A549 (cell line): Measurements from ENCODE around the gene APOBEC3A. TPM values are rescaled to one million over a fixed set of nuclear protein-coding genes. Genes with fewer than 3 reads are reported as not detected.
A peak's percentile ranks its signal among the peaks of the same experiment; 100 is the strongest.

Source experiments
- ATAC-seq, 2 experiments: fragments of 200-7000 bp in 1 of 2; fragments of >200 bp in 1 of 2; cut with Nextera tagmentation in 1 of 2; cut with Tn5 transposase in 1 of 2; 3 replicates each; pipeline versions ENCODE4 v1.8.0 to v1.9.1; 2018 to 2020; ENCODE audit warnings: mild to moderate bottlenecking in 1 of 2, moderate library complexity in 1 of 2
- CTCF ChIA-PET: fragments of 300-600 bp; sonication (Branson Sonifier 250); formaldehyde crosslinking; extraction: SDS; loops from one replicate; lab custom pipeline; 2021; ENCODE audit warnings: antibody characterized with exemption, inconsistent platforms; lab: Yijun Ruan, JAX
- POLR2A ChIA-PET: fragments of 350-600 bp; formaldehyde crosslinking; extraction: SDS; loops from one replicate; lab custom pipeline; 2021; ENCODE audit warnings: antibody characterized with exemption, inconsistent platforms; lab: Yijun Ruan, JAX
- DNase-seq, 2 experiments: peaks; one replicate each; pipeline versions ENCODE4 v3.0.0 to v3.0.0-alpha.2; 2011 to 2016; ENCODE audit warnings: low read depth in 1 of 2, low spot score in 1 of 2
- FAIRE-seq: peaks from 2 replicates; lab custom pipeline; 2011; peaks lifted over from hg19 to GRCh38; lab: Jason Lieb, UNC
- H3K27ac ChIP-seq, 2 experiments: fragments of >200 bp; sonication (Bioruptor Twin); formaldehyde crosslinking; 3 replicates each; pipeline ENCODE4 v1.5.1; 2016 to 2017
- H3K4me1 ChIP-seq: fragments of >200 bp; sonication (Bioruptor Twin); formaldehyde crosslinking; 3 replicates; pipeline ENCODE4 v1.6.1; 2016
- H3K4me2 ChIP-seq: fragments of >200 bp; sonication (Bioruptor Twin); formaldehyde crosslinking; 3 replicates; pipeline ENCODE4 v1.6.1; 2016
- H3K4me3 ChIP-seq: fragments of >200 bp; sonication (Bioruptor Twin); formaldehyde crosslinking; 3 replicates; pipeline ENCODE4 v1.5.1; 2016
- H3K9me3 ChIP-seq: fragments of >200 bp; sonication (Bioruptor Twin); formaldehyde crosslinking; 3 replicates; pipeline ENCODE4 v1.6.1; 2016
- BCL3 ChIP-seq: fragments of >200 bp; sonication (Bioruptor Twin); formaldehyde crosslinking; IDR thresholded peaks from 3 replicates; pipeline ENCODE4 v1.6.1; 2016
- CBX2 ChIP-seq: fragments of 200-600 bp; sonication (generic); IDR thresholded peaks from 2 replicates; pipeline ENCODE4 v1.6.1; 2016; ENCODE audit warnings: low read depth, mild to moderate bottlenecking, borderline replicate concordance
- CBX8 ChIP-seq: fragments of 200-600 bp; sonication (generic); IDR thresholded peaks from 2 replicates; pipeline ENCODE4 v1.6.1; 2016
- CEBPB ChIP-seq, 2 experiments: fragments of >200 bp in 1 of 2; sonication (Bioruptor Twin) in 1 of 2; formaldehyde crosslinking in 1 of 2; IDR thresholded peaks; 2 replicates each; pipeline ENCODE4 v1.6.1; 2012 to 2016
- CTCF ChIP-seq: fragments of >200 bp; sonication (Bioruptor Twin); formaldehyde crosslinking; IDR thresholded peaks from 3 replicates; pipeline ENCODE4 v1.5.1; 2016
- HEYL ChIP-seq: fragments of 250-450 bp; sonication (Bioruptor Pico); IDR thresholded peaks from 2 replicates; pipeline ENCODE4 v1.8.0; 2021; ENCODE audit warnings: mild to moderate bottlenecking, moderate library complexity
- HOXA7 ChIP-seq: fragments of 250-450 bp; sonication (Bioruptor Pico); IDR thresholded peaks from 2 replicates; pipeline ENCODE4 v1.5.0; 2020; ENCODE audit warnings: mild to moderate bottlenecking, moderate library complexity
- HOXB5 ChIP-seq: fragments of 250-450 bp; sonication (Bioruptor Pico); IDR thresholded peaks from 2 replicates; pipeline ENCODE4 v1.5.0; 2020; ENCODE audit warnings: mild to moderate bottlenecking, moderate library complexity
- KDM5A ChIP-seq: fragments of 200-600 bp; sonication (generic); IDR thresholded peaks from 2 replicates; pipeline ENCODE4 v1.6.1; 2016; ENCODE audit warnings: antibody characterized with exemption, mild to moderate bottlenecking
- MAFK ChIP-seq: fragments of 450-650 bp; IDR thresholded peaks from 2 replicates; pipeline ENCODE4 v1.6.1; 2014; ENCODE audit not compliant: partially characterized antibody
- MYC ChIP-seq: IDR thresholded peaks from 2 replicates; pipeline ENCODE4 v1.6.1; 2012; ENCODE audit warnings: mild to moderate bottlenecking, inconsistent platforms, low read length, improper control_type of control experiment, borderline replicate concordance
- NPAS2 ChIP-seq: fragments of 250-450 bp; sonication (Bioruptor Pico); IDR thresholded peaks from 2 replicates; pipeline ENCODE4 v1.8.0; 2022; ENCODE audit warnings: mild to moderate bottlenecking, moderate library complexity, borderline replicate concordance
- POLR2A ChIP-seq: IDR thresholded peaks from 2 replicates; pipeline ENCODE4 v1.6.1; 2012; ENCODE audit warnings: mild to moderate bottlenecking, low read length
- RAD21 ChIP-seq, 2 experiments: fragments of >200 bp in 1 of 2; sonication (Bioruptor Twin) in 1 of 2; formaldehyde crosslinking in 1 of 2; IDR thresholded peaks in 1 of 2; conservative IDR thresholded peaks in 1 of 2; 2 replicates in 1 of 2; 3 replicates in 1 of 2; pipeline ENCODE4 v1.6.1; 2012 to 2018; ENCODE audit warnings: inconsistent platforms in 1 of 2
- RARB ChIP-seq: fragments of 250-450 bp; sonication (Bioruptor Pico); IDR thresholded peaks from 2 replicates; pipeline ENCODE4 v1.8.0; 2021; ENCODE audit warnings: mild to moderate bottlenecking, moderate library complexity
- RNF2 ChIP-seq: fragments of 200-600 bp; sonication (generic); IDR thresholded peaks from 2 replicates; pipeline ENCODE4 v1.6.1; 2016; ENCODE audit warnings: low read depth, mild to moderate bottlenecking, antibody characterized with exemption, moderate library complexity, borderline replicate concordance
- SMC3 ChIP-seq: fragments of >200 bp; sonication (Bioruptor Twin); formaldehyde crosslinking; IDR thresholded peaks from 3 replicates; pipeline ENCODE4 v1.6.1; 2018; ENCODE audit warnings: inconsistent platforms
- USF2 ChIP-seq: fragments of 450-650 bp; IDR thresholded peaks from 2 replicates; pipeline ENCODE4 v1.6.1; 2014; ENCODE audit warnings: antibody characterized with exemption
- ZC3H11A ChIP-seq: fragments of 450-650 bp; IDR thresholded peaks from 2 replicates; pipeline ENCODE4 v1.6.1; 2014; ENCODE audit warnings: antibody characterized with exemption, mild to moderate bottlenecking
- WGBS: methylation state at CpG from one replicate; pipeline ENCODE4 v1.1.6; 2017; ENCODE audit errors: missing lambda C conversion rate; 5-methylcytosine and 5-hydroxymethylcytosine counted together
- polyA plus RNA-seq, 4 experiments: library from polyadenylated mRNA; depleted of rRNA in 3 of 4; stranded (reverse); fragments of >200 nt; fragmentation: RNase III in 1 of 4; extraction: RNeasy Plus Mini Kit Qiagen cat#74134 plus additional on column Dnase treatment in 1 of 4; gene quantifications; 2 replicates in 3 of 4; 3 replicates in 1 of 4; pipeline ENCODE4 v1.2.3, GENCODE V29; 2011 to 2017

The APOBEC3A gene
- polyA plus RNA-seq, 2 of the 4 experiments (the other 2 are of a cell fraction) = not detected

- no peak overlapping the region for H3K4me3 ChIP-seq
Measured at GRCh38 chr22:38996105-38996504, 38.7 kb downstream of the APOBEC3A start.

GRCh38 chr22:38997518-38997917 is 40.1 kb downstream of the APOBEC3A start:
- H3K4me3 ChIP-seq = no peak overlapping the region
- no peak for TF ChIP-seq USF2
- no peak for TF ChIP-seq MYC
- no peak for TF ChIP-seq ZC3H11A
- no peak for TF ChIP-seq CTCF
- TF ChIP-seq RARB = no peak
- no peak for TF ChIP-seq CBX8
- no peak for TF ChIP-seq BCL3
- TF ChIP-seq CBX2 = no peak
- 37% methylated on average over 3 of the region's 3 CpGs for WGBS
- no peak overlapping the region for H3K27ac ChIP-seq
- FAIRE-seq = no peak
- H3K4me2 ChIP-seq = no peak overlapping the region
- H3K4me1 ChIP-seq = no peaks in the 10 kb centered on the region
- no peak for DNase-seq
- POLR2A ChIA-PET = no interaction called here
- H3K9me3 ChIP-seq = no peaks in the 10 kb centered on the region
- CTCF ChIA-PET = interaction anchor here (2.1 kb wide), 1 partner anchor 128 kb away, joined by 10 read pairs; no protein-coding TSS in a partner anchor
- ATAC-seq = no peak

More at GRCh38 chr22:38996105-38996504, 38.7 kb downstream of the APOBEC3A start:
- FAIRE-seq = no peak
- POLR2A ChIA-PET = no interaction called here
- no peak for DNase-seq
- ATAC-seq = no peak
- H3K9me3 ChIP-seq = no peaks in the 10 kb centered on the region
- no peak for TF ChIP-seq RNF2
- TF ChIP-seq HOXA7 (CRISPR knock-in tag) = no peak
- TF ChIP-seq KDM5A = no peak
- no peak for TF ChIP-seq USF2
- no peak for TF ChIP-seq CBX2
- no peak for TF ChIP-seq NPAS2 (CRISPR knock-in tag)
- no peak for TF ChIP-seq MYC
- no peak for TF ChIP-seq MAFK
- TF ChIP-seq HEYL (CRISPR knock-in tag) = no peak
- TF ChIP-seq POLR2A = no peak
- no peak overlapping the region for H3K4me2 ChIP-seq
- H3K27ac ChIP-seq = no peak overlapping the region
- no peaks in the 10 kb centered on the region for H3K4me1 ChIP-seq
- CTCF ChIA-PET = interaction anchor here (2.1 kb wide), 1 partner anchor 126 kb away, joined by 10 read pairs; no protein-coding TSS in a partner anchor
- WGBS = 64% methylated on average over 6 of the region's 6 CpGs

- TF ChIP-seq CEBPB (IDR thresholded peaks at IDR 0.05) (peak in 1 of 2 experiments; percentile 59; a peak in 1 of 4 replicates), HOXB5 (CRISPR knock-in tag) (no peak), RAD21 (conservative IDR thresholded peaks at IDR 0.05 in 1 of 2, IDR thresholded peaks at IDR 0.05 in 1 of 2) (peak; percentile 63 to 71), CTCF (peak; percentile 64), SMC3 (peak; percentile 80)
- POLR2A ChIA-PET = interaction anchor here (0.5 to 1.3 kb wide), 3 partner anchors 125 to 134 kb away, joined by 3 to 8 read pairs (median 3); partner anchors contain the start of gene CBX6
- 36% methylated on average over 6 of the region's 7 CpGs for WGBS
- Histone ChIP-seq H3K4me1 (peaks cover 3% of the 10 kb centered on the region; the same call in 1 of the 3 replicates), H3K9me3 (no peaks in the 10 kb centered on the region), H3K4me2 (no peak overlapping the region; the same call in 2 of the 3 replicates), H3K4me3 (no peak overlapping the region), H3K27ac (peak overlapping the region in 1 of 2 experiments; percentile 29; a peak in 2 of 6 replicates)
- DNase-seq (peak; percentile 68 to 74), FAIRE-seq (no peak), ATAC-seq (peak; percentile 95 to 97)
- CTCF ChIA-PET = interaction anchor here (0.6 to 5.9 kb wide), 28 partner anchors 10 to 1035 kb away, joined by 3 to 64 read pairs (median 4); partner anchors contain the start of genes APOBEC3B, CBX6 and SUN2
Measured at GRCh38 chr22:39003165-39003638, 45.8 kb downstream of the APOBEC3A start.
